ENCODE results near the gene CCDC149. TPM values are rescaled to one million over a fixed set of nuclear protein-coding genes. Genes with fewer than 3 reads are reported as not detected.

The CCDC149 gene
- total RNA-seq, 4 donors from 2014 or later, result 3.4 to 10.0 (median 7.7) TPM

GRCh38 chr4:24920008-24920407 is 7.2 kb upstream of the CCDC149 start:
- in situ Hi-C loops (cut with MboI; ENCODE audit: low pct_ligation_motif_present in 1 of 4, low pct_unique_long_range_greater_than_20kb in 1 of 4, low sequenced_read_pairs in 3 of 4) (loop anchor here in 1 of 4 donors (25.0 kb wide), 1 partner anchor 433 kb away; no protein-coding TSS in a partner anchor), intact Hi-C loops (cut with DNase I; ENCODE audit: low total_unique reads) (no loop called here)
- Histone ChIP-seq H3K9me3 (no peaks in the 10 kb centered on the region), H3K4me3 (no peak overlapping the region), H3K27ac (no peak overlapping the region), H3K27me3 (no peaks in the 10 kb centered on the region), H3K36me3 (no peaks in the 10 kb centered on the region), H3K4me1 (no peaks in the 10 kb centered on the region)
- DNase-seq, result no peak
- TF ChIP-seq EP300 (IDR thresholded peaks at IDR 0.05; ENCODE audit: low read depth), result no peak
- no peak for TF ChIP-seq POLR2AphosphoS5 (IDR thresholded peaks at IDR 0.05)
- no peak for TF ChIP-seq POLR2A (IDR thresholded peaks at IDR 0.05)
- TF ChIP-seq, protein P1, sequence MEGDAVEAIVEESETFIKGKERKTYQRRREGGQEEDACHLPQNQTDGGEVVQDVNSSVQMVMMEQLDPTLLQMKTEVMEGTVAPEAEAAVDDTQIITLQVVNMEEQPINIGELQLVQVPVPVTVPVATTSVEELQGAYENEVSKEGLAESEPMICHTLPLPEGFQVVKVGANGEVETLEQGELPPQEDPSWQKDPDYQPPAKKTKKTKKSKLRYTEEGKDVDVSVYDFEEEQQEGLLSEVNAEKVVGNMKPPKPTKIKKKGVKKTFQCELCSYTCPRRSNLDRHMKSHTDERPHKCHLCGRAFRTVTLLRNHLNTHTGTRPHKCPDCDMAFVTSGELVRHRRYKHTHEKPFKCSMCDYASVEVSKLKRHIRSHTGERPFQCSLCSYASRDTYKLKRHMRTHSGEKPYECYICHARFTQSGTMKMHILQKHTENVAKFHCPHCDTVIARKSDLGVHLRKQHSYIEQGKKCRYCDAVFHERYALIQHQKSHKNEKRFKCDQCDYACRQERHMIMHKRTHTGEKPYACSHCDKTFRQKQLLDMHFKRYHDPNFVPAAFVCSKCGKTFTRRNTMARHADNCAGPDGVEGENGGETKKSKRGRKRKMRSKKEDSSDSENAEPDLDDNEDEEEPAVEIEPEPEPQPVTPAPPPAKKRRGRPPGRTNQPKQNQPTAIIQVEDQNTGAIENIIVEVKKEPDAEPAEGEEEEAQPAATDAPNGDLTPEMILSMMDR (IDR thresholded peaks at IDR 0.05), result no peak
- 84 to 100% methylated on average over 1 to 2 of the region's 2 CpGs for WGBS, 2 donors (ENCODE audit: low coverage in 1 of 2)

GRCh38 chr4:24917076-24917856 is 4.4 kb upstream of the CCDC149 start:
- 82 to 90% methylated on average over 7 to 20 of the region's 20 CpGs for WGBS, 2 donors (ENCODE audit: low coverage in 1 of 2)
- intact Hi-C loops (cut with DNase I; ENCODE audit: low total_unique reads) (no loop called here), in situ Hi-C loops (cut with MboI; ENCODE audit: low pct_ligation_motif_present in 1 of 4, low pct_unique_long_range_greater_than_20kb in 1 of 4, low sequenced_read_pairs in 3 of 4) (loop anchor here in 1 of 4 donors (25.0 kb wide), 1 partner anchor 430 kb away; no protein-coding TSS in a partner anchor)
- Histone ChIP-seq H3K27me3 (no peaks in the 10 kb centered on the region), H3K27ac (no peak overlapping the region), H3K4me1 (peaks cover 0 to 4% (median 0%) of the 10 kb centered on the region in 4 donors), H3K4me3 (no peak overlapping the region), H3K36me3 (no peaks in the 10 kb centered on the region), H3K9me3 (no peaks in the 10 kb centered on the region)
- DNase-seq, result no peak
- TF ChIP-seq EP300 (IDR thresholded peaks at IDR 0.05; ENCODE audit: low read depth), result no peak
- TF ChIP-seq, protein P1 (IDR thresholded peaks at IDR 0.05), result no peak
- no peak for TF ChIP-seq POLR2A (IDR thresholded peaks at IDR 0.05)
- no peak for TF ChIP-seq POLR2AphosphoS5 (IDR thresholded peaks at IDR 0.05)

GRCh38 chr4:24915121-24915922 is 2.5 kb upstream of the CCDC149 start:
- Histone ChIP-seq H3K27me3 (no peaks in the 10 kb centered on the region), H3K4me3 (no peak overlapping the region), H3K9me3 (no peaks in the 10 kb centered on the region), H3K36me3 (no peaks in the 10 kb centered on the region), H3K27ac (no peak overlapping the region), H3K4me1 (peaks cover 0 to 11% (median 6%) of the 10 kb centered on the region in 4 donors)
- intact Hi-C loops (cut with DNase I; ENCODE audit: low total_unique reads) (no loop called here), in situ Hi-C loops (cut with MboI; ENCODE audit: low pct_ligation_motif_present in 1 of 4, low pct_unique_long_range_greater_than_20kb in 1 of 4, low sequenced_read_pairs in 3 of 4) (loop anchor here in 1 of 4 donors (25.0 kb wide), 1 partner anchor 428 kb away; no protein-coding TSS in a partner anchor)
- no peak for DNase-seq
- TF ChIP-seq, protein P1 (IDR thresholded peaks at IDR 0.05), result no peak
- TF ChIP-seq POLR2AphosphoS5 (IDR thresholded peaks at IDR 0.05) (no peak), EP300 (IDR thresholded peaks at IDR 0.05; ENCODE audit: low read depth) (no peak), POLR2A (IDR thresholded peaks at IDR 0.05) (no peak)
- 65 to 88% methylated on average over 3 to 8 of the region's 8 CpGs for WGBS, 2 donors (ENCODE audit: low coverage in 1 of 2)

DNA sequence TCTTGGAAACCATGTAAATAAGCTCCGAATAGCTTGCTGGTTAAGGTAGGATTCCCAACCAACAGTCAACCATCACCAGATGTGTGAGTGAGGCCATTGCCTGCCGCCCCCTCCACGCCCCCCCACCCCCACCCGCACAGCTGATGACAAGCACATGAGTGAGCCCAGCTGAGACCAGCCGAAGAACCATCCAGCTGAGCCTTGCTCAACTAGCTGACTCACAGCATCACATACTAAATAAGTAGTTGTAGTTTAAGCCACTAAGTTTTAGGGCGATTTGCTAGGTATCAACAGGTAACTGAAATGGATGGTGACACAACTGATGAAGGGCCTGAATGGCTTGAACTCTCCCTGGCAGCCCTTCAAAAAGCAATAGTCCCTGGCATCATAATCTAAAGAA is 1.6 kb upstream of the CCDC149 start:
- 88% methylated on average over 6 of the region's 6 CpGs; no CpG with 5 or more reads in 1 of the 2 donors for WGBS, 2 donors (ENCODE audit: low coverage in 1 of 2)
- no peaks in the 10 kb centered on the region for H3K9me3 ChIP-seq
- TF ChIP-seq, protein P1 (IDR thresholded peaks at IDR 0.05), result no peak
- no peak for TF ChIP-seq EP300 (IDR thresholded peaks at IDR 0.05; ENCODE audit: low read depth)
- TF ChIP-seq POLR2A (IDR thresholded peaks at IDR 0.05), result no peak
- no peak for TF ChIP-seq POLR2AphosphoS5 (IDR thresholded peaks at IDR 0.05)
- H3K36me3 ChIP-seq, result no peaks in the 10 kb centered on the region
- in situ Hi-C loops (cut with MboI; ENCODE audit: low pct_ligation_motif_present in 1 of 4, low pct_unique_long_range_greater_than_20kb in 1 of 4, low sequenced_read_pairs in 3 of 4), result loop anchor here in 1 of 4 donors (25.0 kb wide), 1 partner anchor 427 kb away; no protein-coding TSS in a partner anchor
- H3K4me3 ChIP-seq, result no peak overlapping the region
- H3K4me1 ChIP-seq, result peaks cover 0 to 11% (median 6%) of the 10 kb centered on the region in 4 donors
- intact Hi-C loops (cut with DNase I; ENCODE audit: low total_unique reads), result no loop called here
- H3K27me3 ChIP-seq, result no peaks in the 10 kb centered on the region
- DNase-seq, result no peak
- no peak overlapping the region for H3K27ac ChIP-seq

Data from transverse colon (tissue), 4 donors.